CD14-positive monocyte (primary cell): ENCODE results near the gene HPDL. TPM values are rescaled to one million over a fixed set of nuclear protein-coding genes. Genes with fewer than 3 reads are reported as not detected.

Experiments
- DNase-seq, 3 donors: peaks; one replicate each; pipeline ENCODE4 v3.0.0-alpha.2; 2011 to 2022
- H2AFZ ChIP-seq: 2 replicates; pipeline ENCODE4 v1.6.0; 2012; ENCODE audit warnings: mild to moderate bottlenecking, low read depth, low read length, inconsistent platforms; ENCODE audit not compliant: insufficient read depth, poor library complexity, severe bottlenecking
- H3K27ac ChIP-seq, 2 donors: 1 replicate in 1 of 2; 2 replicates in 1 of 2; pipeline ENCODE4 v1.5.1; 2012 to 2013; ENCODE audit warnings: low read length in 2 of 2, control low read depth in 1 of 2, inconsistent platforms in 1 of 2, low read depth in 1 of 2, mild to moderate bottlenecking in 1 of 2
- H3K27me3 ChIP-seq, 2 donors: one replicate each; pipeline versions ENCODE4 v1.6.0 to v1.6.1; 2011 to 2013; ENCODE audit warnings: low read length in 2 of 2; ENCODE audit not compliant: control insufficient read depth in 2 of 2, insufficient read depth in 2 of 2
- H3K36me3 ChIP-seq, 2 donors: replicated peaks in 1 of 2; 1 replicate in 1 of 2; 2 replicates in 1 of 2; pipeline versions ENCODE4 v1.5.1 to v1.6.1; 2012 to 2013; ENCODE audit warnings: low read length in 2 of 2, control low read depth in 1 of 2, inconsistent platforms in 1 of 2, mild to moderate bottlenecking in 1 of 2; ENCODE audit not compliant: insufficient read depth in 2 of 2, control insufficient read depth in 1 of 2
- H3K4me1 ChIP-seq, 2 donors: 1 replicate in 1 of 2; 2 replicates in 1 of 2; pipeline versions ENCODE4 v1.5.1 to v1.6.1; 2012 to 2013; ENCODE audit warnings: low read length in 2 of 2, control low read depth in 1 of 2, inconsistent platforms in 1 of 2, mild to moderate bottlenecking in 1 of 2, moderate library complexity in 1 of 2; ENCODE audit not compliant: insufficient read depth in 2 of 2, control insufficient read depth in 1 of 2
- H3K4me2 ChIP-seq: replicated peaks from 2 replicates; pipeline ENCODE3; 2012; ENCODE audit warnings: low read length, moderate library complexity, mild to moderate bottlenecking; ENCODE audit not compliant: poor library complexity, severe bottlenecking; ENCODE audit errors: extremely low read depth
- H3K4me3 ChIP-seq, 3 experiments: fragments of 200-600 bp in 1 of 3; sonication (generic) in 1 of 3; replicated peaks in 1 of 3; 1 replicate in 2 of 3; 2 replicates in 1 of 3; pipeline ENCODE4 v1.5.1; 2011 to 2013; ENCODE audit warnings: low read length in 3 of 3, mild to moderate bottlenecking in 3 of 3, control low read depth in 2 of 3, low read depth in 2 of 3, inconsistent platforms in 1 of 3, moderate library complexity in 1 of 3
- H3K79me2 ChIP-seq: 2 replicates; pipeline ENCODE4 v1.6.0; 2012; ENCODE audit warnings: mild to moderate bottlenecking, control low read depth, inconsistent platforms, low read length, moderate library complexity; ENCODE audit not compliant: insufficient read depth
- H3K9ac ChIP-seq: 2 replicates; pipeline ENCODE4 v1.6.0; 2017; ENCODE audit warnings: low read length, mild to moderate bottlenecking; ENCODE audit not compliant: insufficient read depth, poor library complexity, severe bottlenecking
- H3K9me3 ChIP-seq, 2 donors: replicated peaks in 1 of 2; 1 replicate in 1 of 2; 2 replicates in 1 of 2; pipeline versions ENCODE4 v1.5.1 to v1.6.1; 2012 to 2013; ENCODE audit warnings: low read length in 2 of 2, control low read depth in 1 of 2; ENCODE audit not compliant: control insufficient read depth in 1 of 2, insufficient read depth in 1 of 2
- H4K20me1 ChIP-seq: 2 replicates; pipeline ENCODE4 v1.6.0; 2012; ENCODE audit warnings: mild to moderate bottlenecking, low read length, control low read depth, moderate library complexity; ENCODE audit not compliant: insufficient read depth
- H3K27ac Mint-ChIP-seq, 7 donors: one replicate each; pipeline ENCODE4 v1.8.0; 2020; ENCODE audit warnings: mild to moderate bottlenecking in 7 of 7, mixed read lengths in 7 of 7, moderate library complexity in 6 of 7, inconsistent platforms in 2 of 7
- H3K27me3 Mint-ChIP-seq, 3 donors: one replicate each; pipeline ENCODE4 v1.8.0; 2021 to 2022; ENCODE audit warnings: low read depth in 3 of 3, mild to moderate bottlenecking in 3 of 3, mixed read lengths in 3 of 3, moderate library complexity in 3 of 3, inconsistent platforms in 1 of 3
- H3K36me3 Mint-ChIP-seq, 2 donors: one replicate each; pipeline ENCODE4 v1.8.0; 2020; ENCODE audit warnings: mixed read lengths in 2 of 2, inconsistent platforms in 1 of 2, mild to moderate bottlenecking in 1 of 2
- H3K4me1 Mint-ChIP-seq: one replicate; pipeline ENCODE4 v1.8.0; 2020; ENCODE audit warnings: mild to moderate bottlenecking, mixed read lengths
- H3K4me3 Mint-ChIP-seq, 2 donors: one replicate each; pipeline ENCODE4 v1.8.0; 2020; ENCODE audit warnings: mild to moderate bottlenecking in 2 of 2, mixed read lengths in 2 of 2, moderate library complexity in 1 of 2
- H3K9me3 Mint-ChIP-seq, 7 donors: one replicate each; pipeline ENCODE4 v1.8.0; 2020 to 2022; ENCODE audit warnings: mixed read lengths in 7 of 7, mild to moderate bottlenecking in 6 of 7, moderate library complexity in 6 of 7, inconsistent platforms in 2 of 7
- CTCF ChIP-seq: fragments of 200-600 bp; IDR thresholded peaks from one replicate; pipeline ENCODE4 v1.8.0; 2022; ENCODE audit warnings: antibody characterized with exemption, mild to moderate bottlenecking
- WGBS: methylation state at CpG from one replicate; pipeline ENCODE4 v1.1.5; 2013; ENCODE audit warnings: missing lambda C conversion rate; ENCODE audit not compliant: insufficient coverage; 5-methylcytosine and 5-hydroxymethylcytosine counted together
- intact Hi-C, 2 donors: fragments of 100-400 bp; cut with micrococcal nuclease; formaldehyde crosslinking; loops; one replicate each; pipeline versions ENCODE4 v1.15.0 to v1.15.1; 2023
- polyA plus RNA-seq, 3 donors: library from polyadenylated mRNA; depleted of rRNA in 1 of 3; unstranded in 2 of 3; stranded (reverse) in 1 of 3; fragments of 300-500 nt in 2 of 3; fragments of >200 nt in 1 of 3; fragmentation: Illumina TruSeq in 2 of 3; gene quantifications; 1 replicate in 2 of 3; 2 replicates in 1 of 3; pipeline ENCODE4 v1.2.3, GENCODE V29; 2012 to 2021

Gene HPDL
- polyA plus RNA-seq, 3 donors = 0.17 TPM; not detected in 2

DNA sequence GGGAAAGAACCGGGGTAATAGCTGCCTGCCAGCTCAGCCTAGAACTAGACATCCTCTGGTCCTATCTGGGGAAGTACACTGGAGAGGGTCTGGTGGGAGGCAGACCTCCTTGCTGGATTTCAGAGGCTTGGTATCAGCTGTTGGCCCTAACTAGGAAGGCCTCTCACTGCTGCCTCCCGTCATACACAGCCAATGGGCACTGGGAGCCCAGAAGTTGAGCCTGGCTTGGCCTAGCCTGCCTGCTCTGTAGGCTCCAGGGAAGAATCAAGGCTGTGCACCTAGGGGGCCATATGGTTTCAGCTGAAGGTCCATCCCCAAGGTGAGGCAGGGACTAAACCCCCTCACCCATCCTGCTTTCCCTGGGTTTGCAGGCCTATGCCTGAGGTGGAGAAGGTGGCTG, 17.8 kb downstream of the HPDL start:
- H3K9ac ChIP-seq = no peak overlapping the region
- Mint-ChIP-seq H3K36me3 (peaks cover 49 to 62% of the 10 kb centered on the region in 2 donors), H3K27me3 (peaks cover 0 to 1% (median 0%) of the 10 kb centered on the region in 3 donors), H3K4me3 (no peak overlapping the region), H3K9me3 (no peaks in the 10 kb centered on the region), H3K4me1 (peaks cover 32% of the 10 kb centered on the region), H3K27ac (no peak overlapping the region)
- H3K27ac ChIP-seq = no peak overlapping the region
- no peak for TF ChIP-seq CTCF
- H3K4me1 ChIP-seq = peaks cover 25 to 28% of the 10 kb centered on the region in 2 donors
- H3K36me3 ChIP-seq = peaks cover 44 to 62% of the 10 kb centered on the region in 2 donors
- peaks cover 30% of the 10 kb centered on the region for H3K79me2 ChIP-seq
- no peak overlapping the region for H2AFZ ChIP-seq
- WGBS = 95% methylated on average over 2 of the region's 2 CpGs
- DNase-seq = no peak
- H4K20me1 ChIP-seq = peaks cover 15% of the 10 kb centered on the region
- intact Hi-C loops = loop anchor here in 1 of 2 donors (10.0 kb wide), 1 partner anchor 230 kb away; no protein-coding TSS in a partner anchor
- H3K27me3 ChIP-seq = no peaks in the 10 kb centered on the region
- no peaks in the 10 kb centered on the region for H3K9me3 ChIP-seq
- H3K4me3 ChIP-seq = no peak overlapping the region
- H3K4me2 ChIP-seq = no peak overlapping the region

GRCh38 chr1:45345014-45345413, 18.3 kb downstream of the HPDL start:
- Histone ChIP-seq H3K4me1 (peaks cover 25 to 28% of the 10 kb centered on the region in 2 donors), H2AFZ (no peak overlapping the region), H3K9ac (no peak overlapping the region), H3K4me2 (no peak overlapping the region), H3K9me3 (no peaks in the 10 kb centered on the region), H3K36me3 (peaks cover 44 to 62% of the 10 kb centered on the region in 2 donors), H3K27ac (no peak overlapping the region), H3K27me3 (no peaks in the 10 kb centered on the region), H4K20me1 (peaks cover 15% of the 10 kb centered on the region), H3K79me2 (peaks cover 30% of the 10 kb centered on the region), H3K4me3 (no peak overlapping the region)
- Mint-ChIP-seq H3K27ac (peak overlapping the region in 1 of 7 donors; percentile 10), H3K27me3 (peaks cover 0 to 1% (median 0%) of the 10 kb centered on the region in 3 donors), H3K9me3 (no peaks in the 10 kb centered on the region), H3K36me3 (peaks cover 51 to 62% of the 10 kb centered on the region in 2 donors), H3K4me1 (peaks cover 29% of the 10 kb centered on the region), H3K4me3 (no peak overlapping the region)
- no peak for TF ChIP-seq CTCF
- intact Hi-C loops = loop anchor here in 1 of 2 donors (10.0 kb wide), 1 partner anchor 230 kb away; no protein-coding TSS in a partner anchor
- 95% methylated on average over 10 of the region's 13 CpGs for WGBS
- no peak for DNase-seq
